ENCODE results near the gene VPS13D. TPM values are rescaled to one million over a fixed set of nuclear protein-coding genes. Genes with fewer than 3 reads are reported as not detected.

Gene VPS13D
- total RNA-seq, 1 donor from 2014 or later = 13.8 TPM

DNA sequence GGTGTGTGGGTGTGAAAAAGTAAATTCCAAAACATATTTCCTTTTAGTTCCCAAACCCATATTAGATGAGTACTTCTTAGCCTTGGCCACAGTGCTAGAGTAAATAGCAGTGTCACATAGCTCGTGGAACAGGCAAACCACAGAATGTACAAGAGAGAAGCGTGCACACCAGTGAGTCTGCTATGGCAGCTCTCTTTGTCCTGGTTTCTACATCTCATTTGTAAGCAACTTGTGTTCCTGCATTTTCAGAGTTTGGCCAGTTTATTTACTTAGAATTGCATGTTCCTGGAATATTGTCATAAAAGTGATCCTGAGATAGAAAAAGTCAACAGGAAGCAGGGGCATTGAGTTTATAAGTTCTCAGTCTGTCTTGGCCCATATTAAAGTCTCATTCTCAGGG, 246.1 kb downstream of the VPS13D start:
- no peak overlapping the region for H3K4me3 ChIP-seq (ENCODE audit: low read depth, low read length)
- TF ChIP-seq, protein P1, sequence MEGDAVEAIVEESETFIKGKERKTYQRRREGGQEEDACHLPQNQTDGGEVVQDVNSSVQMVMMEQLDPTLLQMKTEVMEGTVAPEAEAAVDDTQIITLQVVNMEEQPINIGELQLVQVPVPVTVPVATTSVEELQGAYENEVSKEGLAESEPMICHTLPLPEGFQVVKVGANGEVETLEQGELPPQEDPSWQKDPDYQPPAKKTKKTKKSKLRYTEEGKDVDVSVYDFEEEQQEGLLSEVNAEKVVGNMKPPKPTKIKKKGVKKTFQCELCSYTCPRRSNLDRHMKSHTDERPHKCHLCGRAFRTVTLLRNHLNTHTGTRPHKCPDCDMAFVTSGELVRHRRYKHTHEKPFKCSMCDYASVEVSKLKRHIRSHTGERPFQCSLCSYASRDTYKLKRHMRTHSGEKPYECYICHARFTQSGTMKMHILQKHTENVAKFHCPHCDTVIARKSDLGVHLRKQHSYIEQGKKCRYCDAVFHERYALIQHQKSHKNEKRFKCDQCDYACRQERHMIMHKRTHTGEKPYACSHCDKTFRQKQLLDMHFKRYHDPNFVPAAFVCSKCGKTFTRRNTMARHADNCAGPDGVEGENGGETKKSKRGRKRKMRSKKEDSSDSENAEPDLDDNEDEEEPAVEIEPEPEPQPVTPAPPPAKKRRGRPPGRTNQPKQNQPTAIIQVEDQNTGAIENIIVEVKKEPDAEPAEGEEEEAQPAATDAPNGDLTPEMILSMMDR (conservative IDR thresholded peaks at IDR 0.05; ENCODE audit: low read depth, low read length) = no peak
- DNase-seq (ENCODE audit: low read depth) = no peak

DNA sequence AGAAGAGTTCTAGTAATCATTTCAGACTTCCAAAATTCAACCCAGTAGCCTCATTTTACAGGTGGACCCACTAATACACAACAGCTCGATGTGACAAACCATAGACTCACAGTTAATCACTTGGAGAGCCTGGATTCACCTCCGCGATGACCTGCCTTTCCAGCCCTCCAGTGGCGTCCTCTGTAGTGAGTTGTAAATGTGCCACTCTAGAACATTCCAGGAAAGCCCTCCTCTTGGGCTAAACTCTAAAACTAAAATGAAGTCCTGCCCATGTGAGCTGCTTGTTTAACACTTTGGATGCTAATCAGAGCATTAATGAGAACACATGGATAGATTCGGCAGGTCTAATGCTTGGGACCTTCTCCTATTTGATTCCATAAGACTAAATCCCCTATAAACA, 247.5 kb downstream of the VPS13D start:
- H3K4me3 ChIP-seq (ENCODE audit: low read depth, low read length) = no peak overlapping the region
- no peak for DNase-seq (ENCODE audit: low read depth)
- TF ChIP-seq, protein P1 (conservative IDR thresholded peaks at IDR 0.05; ENCODE audit: low read depth, low read length) = no peak

DNA sequence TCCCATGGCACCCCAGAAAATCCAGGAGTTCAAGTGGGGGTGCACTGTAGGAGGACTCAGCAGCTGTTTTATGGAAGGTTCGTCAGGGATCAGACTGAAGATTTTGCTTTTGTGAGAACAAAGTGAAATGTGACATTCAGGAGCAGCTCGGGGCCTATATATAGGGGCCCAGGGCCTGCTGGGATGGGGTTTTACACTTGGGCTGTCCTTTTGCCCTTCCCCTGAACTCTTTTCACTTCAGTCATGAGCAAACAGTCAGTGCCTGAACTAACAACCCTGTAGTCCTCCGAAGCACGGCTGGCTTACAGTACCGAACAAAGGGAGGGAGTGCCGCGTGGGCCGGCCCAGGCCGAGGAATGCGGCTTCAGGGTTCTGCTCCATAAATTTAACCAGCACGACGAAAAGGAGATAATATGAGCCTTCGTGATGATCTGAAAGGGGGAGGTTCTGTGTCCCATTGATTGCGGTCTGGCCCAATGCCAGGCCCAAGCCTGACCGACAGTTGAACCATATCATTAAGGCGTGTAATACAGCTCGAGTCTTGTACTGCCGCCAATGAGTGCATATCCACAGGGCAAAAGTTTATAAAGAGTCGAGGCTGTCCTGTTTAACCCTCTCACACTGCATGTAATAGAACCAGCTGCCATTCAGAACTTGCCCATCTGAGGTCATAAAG, 248.2 kb downstream of the VPS13D start:
- DNase-seq (ENCODE audit: low read depth) = peak; percentile 90
- TF ChIP-seq, protein P1 (conservative IDR thresholded peaks at IDR 0.05; ENCODE audit: low read depth, low read length) = no peak

DNA sequence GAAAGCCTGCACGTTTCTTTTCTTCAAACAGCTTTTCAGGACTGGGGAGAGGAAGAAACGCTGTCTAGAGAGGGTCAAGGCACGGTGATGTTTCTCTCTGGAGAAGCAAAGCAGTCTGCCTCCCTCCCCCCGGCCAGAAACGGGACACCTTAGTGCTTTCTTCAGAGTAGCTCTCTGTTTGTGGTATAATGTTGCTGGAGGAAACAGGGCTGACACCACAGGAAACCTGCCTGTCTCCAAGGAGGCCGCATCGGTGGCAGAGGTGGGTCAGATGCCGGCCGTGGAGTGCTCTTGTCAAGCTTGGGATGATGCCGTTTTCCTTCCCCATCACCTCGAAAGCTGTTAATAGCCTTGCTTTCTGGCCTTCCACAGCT, 248.8 kb downstream of the VPS13D start:
- DNase-seq (ENCODE audit: low read depth) = no peak
- TF ChIP-seq, protein P1 (conservative IDR thresholded peaks at IDR 0.05; ENCODE audit: low read depth, low read length) = no peak
- no peak overlapping the region for H3K4me3 ChIP-seq (ENCODE audit: low read depth, low read length)

More for the DNA sequence above, 248.2 kb downstream of the VPS13D start:
- no peak overlapping the region for H3K4me3 ChIP-seq (ENCODE audit: low read depth, low read length)

DNA sequence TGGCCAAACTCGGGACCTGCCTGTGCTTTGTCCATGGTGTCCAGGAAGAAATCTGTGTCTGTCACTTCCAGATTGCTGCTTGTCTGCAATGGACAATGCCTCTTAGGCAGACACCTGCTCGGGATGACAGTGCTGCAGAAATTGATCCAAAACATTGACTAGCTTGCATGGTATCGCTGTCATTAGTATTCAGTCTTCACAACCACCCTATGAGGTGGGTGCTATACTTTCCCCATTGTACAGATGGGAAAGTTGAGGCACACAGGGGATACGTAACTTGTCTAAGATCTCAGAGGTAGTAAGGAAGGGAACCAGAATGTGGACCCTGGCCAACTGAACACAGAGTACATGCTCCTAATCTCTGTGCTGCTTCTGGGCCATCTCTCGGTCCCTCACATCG, 249.5 kb downstream of the VPS13D start:
- H3K4me3 ChIP-seq (ENCODE audit: low read depth, low read length) = no peak overlapping the region
- TF ChIP-seq, protein P1 (conservative IDR thresholded peaks at IDR 0.05; ENCODE audit: low read depth, low read length) = no peak

DNA sequence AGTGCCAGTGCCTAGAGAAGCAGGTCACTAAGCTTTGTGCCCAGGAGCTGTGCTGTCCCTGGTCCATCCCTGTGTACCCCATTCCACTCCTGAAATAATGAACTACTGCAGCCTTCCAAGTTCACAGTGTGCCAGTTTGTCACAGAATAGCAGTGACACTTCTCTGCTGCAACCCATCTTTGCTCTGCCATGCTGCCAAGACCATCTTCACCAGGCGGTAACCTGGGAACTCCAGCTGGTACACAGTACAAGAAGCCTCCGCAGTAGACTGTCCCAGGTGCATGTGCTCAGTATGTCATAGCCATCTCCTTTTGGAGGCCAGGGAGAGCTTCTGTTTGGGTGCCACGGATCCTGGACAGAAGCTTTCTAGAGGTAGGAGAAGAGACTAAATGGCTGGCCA, 250.2 kb downstream of the VPS13D start:
- no peak for DNase-seq (ENCODE audit: low read depth)
- TF ChIP-seq, protein P1 (conservative IDR thresholded peaks at IDR 0.05; ENCODE audit: low read depth, low read length) = no peak
- H3K4me3 ChIP-seq (ENCODE audit: low read depth, low read length) = no peak overlapping the region

More for the DNA sequence above, 249.5 kb downstream of the VPS13D start:
- no peak for DNase-seq (ENCODE audit: low read depth)

DNA sequence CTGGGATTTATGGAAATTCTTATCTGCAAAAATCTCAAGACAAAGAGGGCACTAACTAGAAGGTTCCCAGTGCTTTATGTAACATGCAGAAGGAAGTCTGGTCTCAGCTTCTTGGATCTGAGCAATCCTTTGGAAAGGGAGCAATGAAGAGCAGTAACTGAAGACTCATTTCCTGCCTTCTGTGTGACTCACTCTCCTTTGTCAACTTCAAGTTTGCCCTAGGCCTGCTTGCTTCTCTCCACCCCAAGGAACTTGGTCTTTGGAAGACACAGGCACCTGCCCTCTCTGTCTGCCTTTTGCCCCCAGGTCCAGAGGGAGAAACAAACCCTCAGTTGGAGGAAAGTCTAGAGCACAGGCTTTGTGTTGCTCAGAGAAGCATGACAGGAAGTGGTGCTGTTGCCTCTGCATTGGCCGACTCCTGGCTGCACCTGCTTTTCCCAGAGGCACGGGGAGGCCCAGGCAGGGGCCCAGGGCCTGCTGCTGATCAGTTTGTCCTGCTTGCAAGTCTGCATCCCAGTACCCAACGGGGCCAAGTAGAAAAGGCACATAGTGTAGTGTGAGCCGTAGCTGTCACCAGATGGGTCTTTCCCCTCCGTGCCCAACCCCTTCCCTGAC, 251.0 kb downstream of the VPS13D start:
- DNase-seq (ENCODE audit: low read depth) = peak; percentile 82
- TF ChIP-seq, protein P1 (conservative IDR thresholded peaks at IDR 0.05; ENCODE audit: low read depth, low read length) = no peak
- no peak overlapping the region for H3K4me3 ChIP-seq (ENCODE audit: low read depth, low read length)
